HepG2 (cell line): Measurements from ENCODE around the gene PROS1. TPM values are rescaled to one million over a fixed set of nuclear protein-coding genes. Genes with fewer than 3 reads are reported as not detected.

Experiments
- ATAC-seq: fragments of 200-7000 bp; cut with Tn5 transposase; 3 replicates; pipeline ENCODE4 v1.9.1; 2020; ENCODE audit warnings: mild to moderate bottlenecking, moderate library complexity
- BruUV-seq: library from RNA; stranded (reverse); fragments of 400-500 nt; replicated peaks from 2 replicates; lab custom pipeline; 2021; lab: Mats Ljungman, UMichigan
- CTCF ChIA-PET: fragments of 300-600 bp; formaldehyde crosslinking; extraction: SDS; loops from one replicate; lab custom pipeline; 2021; ENCODE audit warnings: low total read pairs, inconsistent platforms, low intra/inter-chr PET ratio; lab: Yijun Ruan, JAX
- POLR2A ChIA-PET: fragments of 350-600 bp; sonication (Branson Sonifier 250); formaldehyde crosslinking; loops from one replicate; lab custom pipeline; 2020; ENCODE audit warnings: antibody characterized with exemption, inconsistent platforms; lab: Yijun Ruan, JAX
- DNase-seq: peaks from one replicate; pipeline ENCODE4 v3.0.0-alpha.2; 2015; ENCODE audit warnings: low spot score
- FAIRE-seq: peaks from 3 replicates; lab custom pipeline; 2011; peaks lifted over from hg19 to GRCh38; lab: Jason Lieb, UNC
- H2AFZ ChIP-seq: one replicate; pipeline ENCODE4 v1.6.1; 2011; ENCODE audit warnings: low read length, inconsistent platforms
- H3K27ac ChIP-seq: fragments of 300-600 bp; 3 replicates; pipeline ENCODE4 v1.8.0; 2011; ENCODE audit warnings: mixed run types, mild to moderate bottlenecking, mixed read lengths, low read length, inconsistent platforms; ENCODE audit not compliant: insufficient read depth; ENCODE audit errors: extremely low read length
- H3K27me3 ChIP-seq, 2 experiments: fragments of 200-600 bp in 1 of 2; 2 replicates in 1 of 2; 3 replicates in 1 of 2; pipeline versions ENCODE4 v1.6.0 to v1.8.0; 2011; ENCODE audit warnings: low read length in 2 of 2, mild to moderate bottlenecking in 2 of 2, moderate library complexity in 2 of 2, inconsistent platforms in 1 of 2; ENCODE audit not compliant: insufficient read depth in 2 of 2, control insufficient read depth in 1 of 2
- H3K36me3 ChIP-seq, 2 experiments: fragments of 200-600 bp in 1 of 2; replicated peaks in 1 of 2; 2 replicates in 1 of 2; 3 replicates in 1 of 2; pipeline versions ENCODE4 v1.5.1 to v1.8.0; 2011; ENCODE audit warnings: low read length in 2 of 2, inconsistent platforms in 1 of 2; ENCODE audit not compliant: insufficient read depth in 2 of 2, control insufficient read depth in 1 of 2
- H3K4me1 ChIP-seq: 2 replicates; pipeline ENCODE4 v1.5.1; 2012; ENCODE audit warnings: low read length, inconsistent platforms; ENCODE audit not compliant: insufficient read depth
- H3K4me2 ChIP-seq: 2 replicates; pipeline ENCODE4 v1.6.0; 2011; ENCODE audit warnings: low read depth, low read length, inconsistent platforms
- H3K4me3 ChIP-seq, 3 experiments: fragments of 200-600 bp in 1 of 3; sonication (generic), shearing (Covaris generic) in 1 of 3; replicated peaks in 1 of 3; 2 replicates each; pipeline ENCODE4 v1.5.1; 2011 to 2016; ENCODE audit warnings: low read length in 3 of 3, inconsistent platforms in 2 of 3, low read depth in 2 of 3, mild to moderate bottlenecking in 2 of 3, control low read depth in 1 of 3, mixed read lengths in 1 of 3; ENCODE audit not compliant: insufficient read depth in 1 of 3
- H3K79me2 ChIP-seq: one replicate; pipeline ENCODE4 v1.6.1; 2011; ENCODE audit warnings: low read length, inconsistent platforms; ENCODE audit not compliant: insufficient read depth
- H3K9ac ChIP-seq: 2 replicates; pipeline ENCODE4 v1.6.0; 2011; ENCODE audit warnings: mild to moderate bottlenecking, low read depth, low read length, inconsistent platforms; ENCODE audit not compliant: insufficient read depth
- H3K9me3 ChIP-seq: 2 replicates; pipeline ENCODE4 v1.5.1; 2012; ENCODE audit warnings: mild to moderate bottlenecking, low read length
- H4K20me1 ChIP-seq: 2 replicates; pipeline ENCODE4 v1.6.0; 2011; ENCODE audit warnings: inconsistent platforms, mild to moderate bottlenecking, low read length, moderate library complexity; ENCODE audit not compliant: insufficient read depth
- ESRRA ChIP-seq: sonication (generic); formaldehyde crosslinking; IDR thresholded peaks from 2 replicates; pipeline ENCODE4 v1.5.1; 2020; ENCODE audit warnings: mild to moderate bottlenecking, low read depth, missing genetic modification reagents
- GABPB1 ChIP-seq: IDR thresholded peaks from 2 replicates; pipeline ENCODE4 v1.6.1; 2016; ENCODE audit warnings: mild to moderate bottlenecking, missing genetic modification reagents, moderate library complexity, missing compliant biosample characterization
- PPARG ChIP-seq: conservative IDR thresholded peaks from 2 replicates; pipeline ENCODE4 v1.6.1; 2016; ENCODE audit warnings: missing biosample characterization, missing genetic modification reagents
- TCF12 ChIP-seq, 2 experiments: fragments of 450-650 bp in 1 of 2; sonication (generic) in 1 of 2; formaldehyde crosslinking in 1 of 2; IDR thresholded peaks; 2 replicates each; pipeline versions ENCODE4 v1.6.1 to v1.8.0; 2017 to 2022; ENCODE audit warnings: antibody characterized with exemption in 1 of 2, mild to moderate bottlenecking in 1 of 2, missing genetic modification reagents in 1 of 2, moderate library complexity in 1 of 2
- ZBTB1 ChIP-seq: sonication (generic); formaldehyde crosslinking; IDR thresholded peaks from 2 replicates; pipeline ENCODE4 v1.4.0; 2020; ENCODE audit warnings: missing genetic modification reagents, borderline replicate concordance
- ZFP36L2 ChIP-seq: sonication (generic); formaldehyde crosslinking; IDR thresholded peaks from 2 replicates; pipeline ENCODE4 v1.4.0; 2020; ENCODE audit warnings: missing genetic modification reagents
- ZFYVE20 ChIP-seq: sonication (generic); formaldehyde crosslinking; IDR thresholded peaks from 2 replicates; pipeline ENCODE4 v1.8.0; 2023; ENCODE audit warnings: low read depth, mild to moderate bottlenecking, moderate library complexity, missing genetic modification reagents, borderline replicate concordance
- ZKSCAN5 ChIP-seq: sonication (generic); formaldehyde crosslinking; IDR thresholded peaks from 2 replicates; pipeline ENCODE4 v1.5.1; 2020; ENCODE audit warnings: mild to moderate bottlenecking, missing genetic modification reagents
- ZNF652 ChIP-seq: IDR thresholded peaks from 2 replicates; pipeline ENCODE4 v1.6.1; 2016; ENCODE audit warnings: low read depth, borderline replicate concordance
- ZNF776 ChIP-seq: sonication (generic); formaldehyde crosslinking; IDR thresholded peaks from 2 replicates; pipeline ENCODE4 v1.4.0; 2020; ENCODE audit warnings: mild to moderate bottlenecking, missing genetic modification reagents
- ZSCAN20 ChIP-seq: sonication (generic); formaldehyde crosslinking; IDR thresholded peaks from 2 replicates; pipeline ENCODE4 v1.4.0; 2020; ENCODE audit warnings: missing genetic modification reagents, mild to moderate bottlenecking, borderline replicate concordance
- WGBS: methylation state at CpG from one replicate; pipeline ENCODE4 v1.1.6; 2017; ENCODE audit warnings: low lambda C conversion rate; 5-methylcytosine and 5-hydroxymethylcytosine counted together
- in situ Hi-C: cut with HindIII; loops from 2 replicates; pipeline ENCODE4 v1.10.0; 2017; ENCODE audit warnings: low pct_unique_long_range_greater_than_20kb; ENCODE audit not compliant: extremely low pct_ligation_motif_present
- intact Hi-C: fragments of 100-400 bp; cut with micrococcal nuclease; formaldehyde crosslinking; loops from one replicate; pipeline ENCODE4 v1.10.0; 2022; ENCODE audit not compliant: unreplicated experiment
- polyA plus RNA-seq, 8 experiments: library from polyadenylated mRNA; depleted of rRNA in 3 of 8; stranded (reverse) in 7 of 8; unstranded in 1 of 8; fragments of >200 nt; fragmentation: Illumina TruSeq in 4 of 8; extraction: Trizol in 4 of 8; gene quantifications; 2 replicates each; pipeline versions ENCODE4 v1.2.1 to v1.2.3, GENCODE V29; 2011 to 2016; ENCODE audit warnings: low read depth in 4 of 8, missing spikeins in 1 of 8, mixed read lengths in 1 of 8; ENCODE audit not compliant: insufficient read depth in 1 of 8
- total RNA-seq, 5 experiments: library from RNA; depleted of rRNA; stranded (reverse); fragments of >200 nt; fragmentation: Illumina TruSeq; extraction: Trizol; gene quantifications; 2 replicates each; pipeline ENCODE4 v1.2.3, GENCODE V29; 2016; ENCODE audit warnings: low read depth in 1 of 5

Gene PROS1
- total and polyA plus RNA-seq, 2 of the 13 experiments (the other 11 are each of a cell fraction or from before 2014, with no cell fraction given), result 63.8 to 76.8 TPM

DNA sequence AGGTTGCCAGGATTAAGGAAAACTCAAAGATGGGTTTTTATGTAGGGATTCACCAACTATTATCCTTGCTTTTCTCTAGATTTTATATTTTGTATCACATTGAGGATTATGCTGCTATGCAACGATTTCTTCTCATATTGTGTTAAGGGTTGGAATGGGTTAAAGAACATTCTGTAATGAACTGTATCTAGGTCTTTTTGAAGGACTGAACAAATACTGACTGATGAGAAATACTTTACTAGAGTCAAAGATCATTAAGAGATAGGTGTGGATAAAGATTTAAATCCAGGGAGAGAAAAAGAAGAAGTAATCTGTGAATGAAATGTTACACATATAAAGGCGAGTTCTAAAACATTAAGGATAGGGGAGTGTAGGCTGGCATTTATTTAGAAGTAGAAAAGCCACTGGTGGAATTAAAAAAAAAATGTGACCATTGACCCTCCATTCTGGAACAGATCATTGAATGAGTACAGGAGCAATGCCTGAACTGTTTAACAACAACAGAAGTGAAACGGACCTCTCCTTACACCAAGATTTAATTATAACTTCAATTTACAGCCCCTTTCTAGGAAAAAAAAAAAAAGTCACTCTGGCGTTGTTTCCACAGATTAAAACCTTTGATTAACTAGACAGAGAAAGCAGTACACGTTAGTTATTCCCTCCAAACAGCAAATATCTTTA, 39.2 kb downstream of the PROS1 start:
- H4K20me1 ChIP-seq, result no peaks in the 10 kb centered on the region
- ChIA-PET CTCF (no interaction called here), POLR2A (no interaction called here)
- no peak overlapping the region for H3K4me2 ChIP-seq
- no TSS peak for BruUV-seq
- intact Hi-C loops (no loop called here), in situ Hi-C loops (no loop called here)
- WGBS, result 72% methylated on average over 5 of the region's 5 CpGs
- H3K27me3 ChIP-seq, result no peaks in the 10 kb centered on the region
- peaks cover 10% of the 10 kb centered on the region for H3K4me1 ChIP-seq
- no peak for TF ChIP-seq ZKSCAN5 (CRISPR knock-in tag)
- TF ChIP-seq ZNF652 (CRISPR knock-in tag), result peak; percentile 77
- no peak overlapping the region for H3K9ac ChIP-seq
- ATAC-seq (no peak), DNase-seq (no peak), FAIRE-seq (no peak)
- H3K27ac ChIP-seq, result no peak overlapping the region
- no peaks in the 10 kb centered on the region for H3K79me2 ChIP-seq
- H3K36me3 ChIP-seq, result no peaks in the 10 kb centered on the region
- no peaks in the 10 kb centered on the region for H3K9me3 ChIP-seq
- no peak overlapping the region for H3K4me3 ChIP-seq
- no peak overlapping the region for H2AFZ ChIP-seq

DNA sequence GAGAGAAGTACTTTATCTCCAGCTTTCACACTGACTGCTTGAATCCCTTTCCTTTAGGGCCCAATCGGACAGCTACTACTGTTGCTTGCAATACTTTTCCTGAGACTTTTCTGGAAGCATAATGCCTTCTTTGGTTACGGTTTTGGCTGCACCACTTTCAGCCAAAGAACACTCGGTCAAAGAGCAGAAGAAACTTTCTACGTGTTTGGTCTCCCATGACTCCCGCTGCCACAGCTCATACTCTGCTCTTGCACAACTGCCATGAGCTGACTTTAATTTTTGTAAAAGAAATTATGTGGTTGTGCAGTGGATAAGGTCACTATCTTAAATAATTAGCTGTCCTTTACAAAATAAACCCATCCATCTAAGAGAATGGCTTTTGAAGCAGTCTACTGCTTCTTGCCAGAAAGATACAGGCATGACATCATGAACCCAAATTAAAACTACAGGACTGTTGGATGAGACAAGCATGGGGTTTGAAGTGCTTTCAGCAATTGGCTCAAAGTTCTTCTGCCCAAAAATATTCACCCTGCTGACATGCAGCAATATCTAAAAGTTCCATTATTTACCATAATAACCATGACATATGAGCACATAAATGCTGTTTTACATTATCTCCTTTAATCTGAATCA, 42.0 kb downstream of the PROS1 start:
- FAIRE-seq (no peak), DNase-seq (no peak), ATAC-seq (no peak)
- H3K9me3 ChIP-seq, result no peaks in the 10 kb centered on the region
- no peak overlapping the region for H2AFZ ChIP-seq
- H4K20me1 ChIP-seq, result no peaks in the 10 kb centered on the region
- TF ChIP-seq GABPB1 (CRISPR knock-in tag) (no peak), ZSCAN20 (CRISPR knock-in tag) (no peak), ZBTB1 (CRISPR knock-in tag) (no peak), ZNF776 (CRISPR knock-in tag) (no peak), TCF12 (IDR thresholded peaks at IDR 0.05) (no peak), TCF12 (CRISPR knock-in tag; IDR thresholded peaks at IDR 0.05) (no peak), ZFP36L2 (no peak), ZFYVE20 (no peak), ESRRA (CRISPR knock-in tag) (no peak), PPARG (CRISPR knock-in tag) (no peak)
- no TSS peak for BruUV-seq
- H3K27me3 ChIP-seq, result no peaks in the 10 kb centered on the region
- H3K4me2 ChIP-seq, result no peak overlapping the region
- no peak overlapping the region for H3K27ac ChIP-seq
- H3K79me2 ChIP-seq, result no peaks in the 10 kb centered on the region
- 95% methylated on average over 5 of the region's 5 CpGs for WGBS
- no peak overlapping the region for H3K9ac ChIP-seq
- H3K36me3 ChIP-seq, result no peaks in the 10 kb centered on the region
- H3K4me1 ChIP-seq, result peaks cover 10% of the 10 kb centered on the region
- intact Hi-C loops (no loop called here), in situ Hi-C loops (no loop called here)
- no peak overlapping the region for H3K4me3 ChIP-seq
- POLR2A ChIA-PET, result interaction anchor here (1.1 kb wide), 1 partner anchor 42 kb away, joined by 5 read pairs; the partner anchor contains the start of gene PROS1
- CTCF ChIA-PET, result no interaction called here
